Eye (tissue), 1 donor: Measurements from ENCODE around the gene ZNG1B.
"Not testable (repeated sequence)": the region's sequence is repeated elsewhere in the genome, so short reads cannot be mapped to it uniquely, and the experiment has no call there.

Source experiments
- DNase-seq: peaks from one replicate; pipeline ENCODE4 v3.0.0-alpha.2; 2015

ZNG1B gene

GRCh38 chr2:113504081-113504480 is 66.6 kb downstream of the ZNG1B start:
- peak; percentile 73 for DNase-seq

DNA sequence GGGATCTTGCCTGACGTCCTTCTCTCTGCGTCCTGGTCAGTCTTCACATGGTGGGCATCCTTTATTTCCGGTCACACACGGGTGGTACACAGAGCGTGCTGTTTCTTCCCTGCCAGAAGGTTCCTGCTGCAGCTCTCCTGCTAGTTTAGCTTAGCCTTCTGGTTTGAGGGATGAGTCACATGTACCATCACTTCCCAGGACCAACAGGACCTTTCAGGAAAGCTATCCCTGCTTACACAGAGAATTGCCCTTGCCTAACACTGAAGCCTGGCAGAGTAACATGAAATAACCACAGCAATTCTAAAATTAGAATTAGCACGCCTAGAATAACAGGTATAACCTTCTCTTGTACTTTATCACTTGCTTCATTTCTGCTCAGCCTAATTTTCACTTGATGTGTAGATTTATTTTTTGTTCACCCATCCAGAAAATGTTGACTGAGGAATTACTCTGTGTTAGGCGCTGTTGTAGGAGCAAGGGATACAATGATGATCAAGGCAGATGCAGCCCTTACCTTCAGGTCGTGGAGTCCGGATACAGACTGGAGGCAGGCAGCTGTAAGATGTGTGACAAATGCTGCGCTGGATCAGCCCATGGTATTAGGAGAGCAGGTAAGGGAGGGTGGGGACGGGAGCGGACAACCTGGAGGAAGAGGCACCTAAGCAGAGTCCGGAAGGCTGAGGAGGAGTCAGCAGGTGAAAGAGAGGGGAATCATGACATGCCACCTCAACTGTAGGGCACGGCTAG is 70.1 kb downstream of the ZNG1B start:
- not testable (repeated sequence) for DNase-seq

GRCh38 chr2:113508187-113508586 is 70.7 kb downstream of the ZNG1B start:
- not testable (repeated sequence) for DNase-seq

GRCh38 chr2:113510913-113511312 is 73.4 kb downstream of the ZNG1B start:
- DNase-seq, result not testable (repeated sequence)

DNA sequence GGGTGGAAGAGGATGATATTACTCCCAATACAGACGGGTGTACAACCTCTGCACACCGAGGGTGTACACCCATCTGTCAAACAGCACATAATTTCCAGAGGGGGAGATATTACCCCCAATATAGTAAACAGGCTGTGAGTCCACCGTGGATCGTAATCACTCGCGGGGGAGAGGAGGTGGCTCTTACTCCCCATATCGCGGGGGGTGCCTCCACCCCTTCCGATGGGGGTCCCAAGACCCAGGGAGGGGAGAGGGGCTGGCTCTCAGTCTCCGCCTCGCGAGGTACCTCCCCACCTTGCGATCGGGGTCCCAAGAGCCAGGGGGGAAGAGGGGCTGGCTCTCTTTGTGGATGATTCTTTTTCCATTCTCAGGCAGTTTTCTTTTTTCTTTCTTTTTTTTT is 74.4 kb downstream of the ZNG1B start:
- not testable (repeated sequence) for DNase-seq

GRCh38 chr2:113515457-113515856 is 78.0 kb downstream of the ZNG1B start:
- not testable (repeated sequence) for DNase-seq

- DNase-seq, result not testable (repeated sequence)
These were observed 78.5 kb downstream of the ZNG1B start for GRCh38 chr2:113515995-113516394.

- not testable (repeated sequence) for DNase-seq
These were observed 79.5 kb downstream of the ZNG1B start for GRCh38 chr2:113517025-113517424.

DNA sequence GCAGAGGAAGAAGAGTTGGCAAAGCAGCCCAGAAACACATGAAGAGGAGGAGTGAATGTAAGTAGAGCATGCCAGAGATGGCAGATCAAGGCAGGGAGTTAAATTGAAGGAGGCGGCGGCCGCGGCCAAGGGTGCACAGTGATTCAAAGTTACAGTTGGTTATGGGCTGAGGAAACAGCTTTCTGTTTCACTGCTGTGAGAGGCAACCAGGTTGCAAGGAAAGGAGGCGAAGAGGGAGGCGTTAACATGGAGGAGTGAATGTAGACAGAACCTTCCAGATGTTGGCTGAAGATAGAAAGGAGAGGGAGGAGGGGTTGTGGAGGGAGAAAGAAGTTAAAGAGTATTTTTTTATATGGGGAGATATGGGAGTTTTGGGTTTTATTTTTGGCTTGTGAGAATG is 83.3 kb downstream of the ZNG1B start:
- DNase-seq, result not testable (repeated sequence)

DNA sequence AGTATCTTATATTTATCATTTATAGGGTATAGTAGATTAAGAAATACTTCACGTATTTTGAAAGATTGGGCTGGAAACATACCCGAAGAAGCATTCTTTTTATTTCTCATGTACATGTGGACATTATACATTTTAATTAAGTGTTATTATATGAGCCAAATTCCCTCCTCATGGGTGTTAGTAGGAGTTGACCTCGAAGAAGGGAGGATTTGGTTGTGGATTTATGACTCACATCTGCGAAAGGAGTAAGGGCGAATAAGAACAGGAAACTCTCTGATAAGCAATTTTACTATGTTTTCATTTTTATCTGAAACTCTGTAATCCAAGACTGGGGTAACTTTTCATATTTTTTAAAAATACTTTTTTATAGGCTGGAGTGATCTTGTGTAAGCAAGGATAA is 84.0 kb downstream of the ZNG1B start:
- not testable (repeated sequence) for DNase-seq

DNA sequence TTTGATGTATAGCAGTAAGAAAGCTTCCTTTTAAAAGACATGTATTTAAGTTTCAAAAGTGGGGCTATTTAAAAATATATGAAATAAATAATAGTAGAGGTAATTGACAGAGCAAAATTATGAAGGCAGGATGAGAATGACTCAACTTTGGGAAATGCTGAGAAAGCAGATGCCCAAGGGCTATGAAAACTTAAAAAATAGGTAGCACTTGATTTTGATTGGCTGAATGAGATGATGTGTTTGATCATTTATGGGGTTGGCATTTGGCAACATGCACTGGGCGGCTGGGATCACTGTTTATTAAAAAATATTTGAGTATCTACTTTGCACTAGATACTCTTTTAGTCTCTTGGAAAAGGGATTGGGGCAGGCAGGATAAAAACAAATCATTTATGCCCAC is 87.5 kb downstream of the ZNG1B start:
- DNase-seq, result not testable (repeated sequence)

DNA sequence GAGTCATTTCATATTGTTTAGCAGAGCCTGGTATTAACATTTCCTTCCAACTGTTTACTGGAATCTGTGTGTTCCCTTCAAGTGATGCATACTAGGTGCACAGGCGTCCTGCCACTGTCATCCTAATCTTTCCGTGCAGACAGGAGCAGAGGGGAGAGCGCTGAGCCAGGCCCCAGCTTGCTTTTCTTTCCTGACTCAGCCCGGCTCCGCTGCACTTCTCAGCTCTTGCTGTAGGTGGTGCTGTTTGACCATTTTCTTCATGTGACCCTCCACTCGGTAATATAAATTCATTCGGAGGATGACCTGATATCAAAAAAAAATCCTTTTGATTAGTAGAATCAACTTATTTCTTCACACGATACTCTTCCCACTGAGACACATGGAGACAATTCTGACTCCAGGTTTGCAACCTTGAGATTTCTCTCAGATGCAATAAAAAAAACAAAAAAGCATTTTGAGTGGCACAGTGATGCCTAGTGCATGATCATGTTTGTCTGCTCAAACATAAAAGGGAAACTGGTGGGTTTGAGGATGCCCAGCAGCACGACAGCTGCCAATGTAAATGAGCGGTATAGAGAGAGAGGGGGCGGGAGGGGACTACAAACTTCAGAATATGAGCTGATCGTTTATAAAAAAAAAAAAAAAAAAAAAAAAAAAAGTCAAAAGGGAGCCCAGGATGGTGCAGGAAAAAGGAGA is 90.0 kb downstream of the ZNG1B start:
- DNase-seq, result not testable (repeated sequence)

- DNase-seq, result not testable (repeated sequence)
These were observed 90.6 kb downstream of the ZNG1B start for GRCh38 chr2:113528126-113528525.

GRCh38 chr2:113528904-113529303 is 91.4 kb downstream of the ZNG1B start:
- not testable (repeated sequence) for DNase-seq

- DNase-seq, result not testable (repeated sequence)
These were observed 95.5 kb downstream of the ZNG1B start for GRCh38 chr2:113532991-113533390.

DNA sequence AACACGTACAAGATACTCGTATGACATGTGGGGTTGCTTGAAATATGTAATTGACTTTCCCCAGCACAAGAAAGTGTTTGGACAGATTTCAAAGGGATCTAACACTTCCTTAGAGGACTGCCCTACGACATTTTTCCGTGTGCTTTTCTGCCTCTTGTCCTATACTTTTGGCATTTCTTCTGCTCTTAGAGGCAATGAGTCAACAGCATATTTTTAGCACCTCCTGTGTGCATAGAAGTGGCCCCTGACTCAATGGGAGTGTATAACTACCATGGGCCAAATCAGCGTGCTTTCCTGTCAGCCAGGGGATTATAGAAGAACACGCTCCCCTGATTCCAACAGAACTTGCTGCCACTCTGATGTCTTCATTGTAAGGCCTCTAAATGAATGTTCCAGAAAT is 99.1 kb downstream of the ZNG1B start:
- DNase-seq, result not testable (repeated sequence)

DNA sequence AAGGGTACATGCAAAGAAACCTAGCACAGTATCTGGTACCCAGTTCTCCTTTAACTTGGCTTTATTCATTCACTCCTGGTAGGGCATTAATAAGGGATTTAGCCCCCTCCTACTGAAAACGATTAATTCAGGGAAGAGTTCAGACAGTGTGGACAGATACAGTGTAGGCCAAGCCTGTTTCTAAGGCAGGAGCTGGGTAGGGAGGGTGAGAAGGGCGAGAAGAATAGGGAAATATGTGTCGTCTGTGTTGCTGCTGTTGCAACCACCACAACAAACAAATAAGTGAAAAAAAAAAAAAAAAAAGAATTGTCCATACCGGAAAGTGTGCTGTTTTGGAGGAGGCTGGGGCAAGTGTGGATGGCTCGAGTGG is 103.3 kb downstream of the ZNG1B start:
- not testable (repeated sequence) for DNase-seq

DNA sequence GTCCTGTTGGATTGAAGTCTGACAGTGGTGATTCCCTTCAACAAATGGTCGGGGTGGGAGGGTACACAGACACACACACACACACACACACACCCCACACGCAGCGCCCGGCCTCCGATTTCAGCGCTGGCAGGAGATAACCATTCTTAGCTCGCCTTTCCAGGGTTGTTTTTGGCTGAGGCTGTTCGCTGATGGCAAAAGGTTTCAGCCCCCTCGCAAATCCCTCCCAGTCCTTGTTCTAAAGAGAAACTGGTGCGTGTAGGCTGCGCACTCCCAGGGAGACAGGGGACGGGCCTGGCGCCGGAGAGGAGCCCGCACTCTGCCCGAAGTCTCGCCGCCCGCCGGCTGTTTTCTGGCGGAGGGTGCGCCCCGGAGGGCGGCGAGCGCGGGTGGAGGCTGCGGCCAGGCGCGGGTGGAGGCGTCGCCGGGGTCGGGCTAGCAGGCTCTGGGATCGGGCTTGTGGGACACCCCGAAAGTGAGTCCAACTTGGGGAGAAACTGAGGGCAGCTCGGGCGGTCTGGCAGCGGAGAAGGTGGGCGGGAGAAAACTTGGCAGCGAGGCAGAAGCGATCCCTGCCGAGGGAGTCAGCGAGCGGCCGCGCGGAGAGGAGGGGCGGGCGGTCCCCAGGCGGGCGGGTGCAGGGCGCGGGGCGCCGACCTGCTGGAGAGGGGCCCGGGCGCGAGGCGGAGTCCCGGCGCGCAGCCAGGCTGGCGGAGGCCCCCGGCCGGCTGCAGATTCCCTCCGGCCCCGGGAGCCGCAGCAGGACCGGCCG is 103.9 kb downstream of the ZNG1B start:
- DNase-seq, result peak; percentile 64

- peak; percentile 17 for DNase-seq
These were observed 104.5 kb downstream of the ZNG1B start for GRCh38 chr2:113541976-113542485.

DNA sequence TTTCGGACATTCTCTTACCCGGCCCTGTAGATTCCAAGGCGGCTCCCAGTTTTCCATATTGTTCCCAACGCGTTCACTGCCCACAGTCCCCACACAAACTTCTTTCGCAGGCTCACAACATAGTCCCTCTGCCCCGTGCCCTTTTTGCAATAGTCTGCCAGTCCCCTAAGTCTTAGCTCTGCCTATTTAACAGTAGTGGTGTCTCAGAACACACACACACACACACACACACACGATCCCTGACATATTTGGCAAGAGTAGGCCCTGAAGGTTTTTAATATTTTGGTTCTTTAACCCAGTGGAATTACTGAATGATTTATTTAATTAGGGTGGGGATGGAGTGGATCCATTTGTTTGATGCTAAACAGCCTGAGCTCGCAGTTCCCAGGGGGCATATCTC is 105.0 kb downstream of the ZNG1B start:
- peak; percentile 1 for DNase-seq
